ENCODE results near the gene KMT2B.

GRCh38 chr19:35738021-35738886, 20.5 kb downstream of the KMT2B start:
- TF ChIP-seq BCL11A (tag by site-specific recombination; IDR thresholded peaks at IDR 0.05; ENCODE audit: low read depth) (no peak), CTCF (tag by site-specific recombination; IDR thresholded peaks at IDR 0.05) (no peak), ZNF211 (tag by site-specific recombination; IDR thresholded peaks at IDR 0.05; ENCODE audit: low read depth) (no peak), YY1 (tag by site-specific recombination; IDR thresholded peaks at IDR 0.05) (no peak), ZNF24 (tag by site-specific recombination; IDR thresholded peaks at IDR 0.05) (no peak), ZIC2 (tag by site-specific recombination; IDR thresholded peaks at IDR 0.05) (no peak), PBX3 (CRISPR knock-in tag; IDR thresholded peaks at IDR 0.05) (no peak), ZNF76 (tag by site-specific recombination; IDR thresholded peaks at IDR 0.05; ENCODE audit: borderline replicate concordance, low read depth) (no peak), ZNF580 (tag by site-specific recombination; IDR thresholded peaks at IDR 0.05) (no peak), SP2 (tag by site-specific recombination; IDR thresholded peaks at IDR 0.05) (no peak), ZFP41 (tag by site-specific recombination; IDR thresholded peaks at IDR 0.05; ENCODE audit: borderline replicate concordance) (no peak), ZNF148 (tag by site-specific recombination; IDR thresholded peaks at IDR 0.05; ENCODE audit: borderline replicate concordance) (no peak), ATF2 (tag by site-specific recombination; IDR thresholded peaks at IDR 0.05; ENCODE audit: low read depth) (no peak), ZNF274 (IDR thresholded peaks at IDR 0.05; ENCODE audit: low read length) (no peak), ZNF274 (tag by site-specific recombination; IDR thresholded peaks at IDR 0.05; ENCODE audit: borderline replicate concordance) (no peak)
